IMR-90 (cell line): ENCODE data around the gene GJB3. TPM values are rescaled to one million over a fixed set of nuclear protein-coding genes. Genes with fewer than 3 reads are reported as not detected.

Experiments
- ATAC-seq: fragments of 200-7000 bp; cut with Tn5 transposase; 2 replicates; pipeline ENCODE4 v1.9.1; 2020; ENCODE audit warnings: low read depth, mild to moderate bottlenecking, moderate library complexity
- BruUV-seq: library from RNA; stranded (reverse); fragments of 400-500 nt; replicated peaks from 2 replicates; lab custom pipeline; 2021; lab: Mats Ljungman, UMichigan
- CTCF ChIA-PET: fragments of 300-600 bp; formaldehyde crosslinking; extraction: SDS; loops from one replicate; lab custom pipeline; 2021; ENCODE audit warnings: antibody characterized with exemption; lab: Yijun Ruan, JAX
- POLR2A ChIA-PET: fragments of 300-600 bp; sonication (Branson Sonifier 250); formaldehyde crosslinking; loops from one replicate; lab custom pipeline; 2022; ENCODE audit warnings: antibody characterized with exemption; ENCODE audit not compliant: unreplicated experiment; lab: Charles Lee
- DNase-seq: peaks from one replicate; pipeline ENCODE4 v3.0.0; 2013
- H2AFZ ChIP-seq: replicated peaks from 2 replicates; pipeline ENCODE3; 2013; ENCODE audit warnings: low read length, mild to moderate bottlenecking; ENCODE audit not compliant: poor library complexity
- H2AK5ac ChIP-seq: 2 replicates; pipeline ENCODE4 v1.6.1; 2013; ENCODE audit warnings: low read depth, low read length, inconsistent platforms
- H2AK9ac ChIP-seq: replicated peaks from 2 replicates; pipeline ENCODE3; 2013; ENCODE audit warnings: mild to moderate bottlenecking, low read depth, low read length, moderate library complexity; ENCODE audit not compliant: poor library complexity
- H2BK120ac ChIP-seq: 2 replicates; pipeline ENCODE4 v1.6.1; 2013; ENCODE audit warnings: low read depth, low read length, inconsistent platforms
- H2BK15ac ChIP-seq: 3 replicates; pipeline ENCODE4 v1.6.1; 2013; ENCODE audit warnings: low read depth, low read length, inconsistent platforms
- H2BK20ac ChIP-seq: 2 replicates; pipeline ENCODE4 v1.6.1; 2013; ENCODE audit warnings: low read depth, mild to moderate bottlenecking, inconsistent platforms, low read length, moderate library complexity
- H2BK5ac ChIP-seq: 2 replicates; pipeline ENCODE4 v1.6.1; 2013; ENCODE audit warnings: mild to moderate bottlenecking, low read depth, low read length, inconsistent platforms; ENCODE audit not compliant: poor library complexity, severe bottlenecking
- H3K14ac ChIP-seq: replicated peaks from 2 replicates; pipeline ENCODE4 v1.6.1; 2013; ENCODE audit warnings: low read depth, low read length, inconsistent platforms
- H3K18ac ChIP-seq: 2 replicates; pipeline ENCODE4 v1.6.1; 2013; ENCODE audit warnings: low read depth, low read length, control low read depth
- H3K23ac ChIP-seq: 2 replicates; pipeline ENCODE4 v1.6.1; 2013; ENCODE audit warnings: low read depth, low read length, inconsistent platforms
- H3K27ac ChIP-seq: 2 replicates; pipeline ENCODE4 v1.5.1; 2013; ENCODE audit warnings: mild to moderate bottlenecking, control low read depth, low read length; ENCODE audit not compliant: insufficient read depth
- H3K27me3 ChIP-seq: 2 replicates; pipeline ENCODE4 v1.6.1; 2013; ENCODE audit warnings: low read length; ENCODE audit not compliant: control insufficient read depth, insufficient read depth
- H3K36me3 ChIP-seq: 2 replicates; pipeline ENCODE4 v1.6.1; 2013; ENCODE audit warnings: low read length, mixed read lengths; ENCODE audit not compliant: control insufficient read depth, insufficient read depth
- H3K4ac ChIP-seq: 2 replicates; pipeline ENCODE4 v1.6.1; 2013; ENCODE audit warnings: low read depth, low read length, inconsistent platforms
- H3K4me1 ChIP-seq: 2 replicates; pipeline ENCODE4 v1.6.1; 2013; ENCODE audit warnings: low read length, mixed read lengths; ENCODE audit not compliant: control insufficient read depth, insufficient read depth
- H3K4me2 ChIP-seq: 2 replicates; pipeline ENCODE4 v1.6.1; 2013; ENCODE audit warnings: low read depth, mild to moderate bottlenecking, control low read depth, low read length, moderate library complexity
- H3K4me3 ChIP-seq: 2 replicates; pipeline ENCODE4 v1.5.1; 2013; ENCODE audit warnings: low read depth, mild to moderate bottlenecking, control low read depth, low read length, moderate library complexity; ENCODE audit not compliant: insufficient read depth
- H3K56ac ChIP-seq: 2 replicates; pipeline ENCODE4 v1.6.1; 2013; ENCODE audit warnings: low read length, inconsistent platforms; ENCODE audit not compliant: insufficient read depth; ENCODE audit errors: extremely low read depth
- H3K79me1 ChIP-seq, 2 experiments: 2 replicates each; pipeline ENCODE4 v1.6.1; 2013; ENCODE audit warnings: low read length in 2 of 2, inconsistent platforms in 1 of 2, low read depth in 1 of 2
- H3K9ac ChIP-seq: 2 replicates; pipeline ENCODE4 v1.6.1; 2013; ENCODE audit warnings: low read depth, low read length, control low read depth
- H3K9me1 ChIP-seq: 2 replicates; pipeline ENCODE4 v1.6.1; 2013; ENCODE audit warnings: low read length, inconsistent platforms; ENCODE audit not compliant: insufficient read depth
- H3K9me3 ChIP-seq: 2 replicates; pipeline ENCODE4 v1.6.1; 2013; ENCODE audit warnings: low read length; ENCODE audit not compliant: control insufficient read depth, insufficient read depth
- H4K20me1 ChIP-seq: 2 replicates; pipeline ENCODE4 v1.6.1; 2013; ENCODE audit warnings: low read length, inconsistent platforms; ENCODE audit not compliant: insufficient read depth
- H4K5ac ChIP-seq: 2 replicates; pipeline ENCODE4 v1.6.1; 2013; ENCODE audit warnings: mild to moderate bottlenecking, low read depth, low read length, control low read depth
- H4K8ac ChIP-seq, 2 experiments: 2 replicates each; pipeline ENCODE4 v1.6.1; 2013; ENCODE audit warnings: low read depth in 2 of 2, low read length in 2 of 2, control low read depth in 1 of 2, inconsistent platforms in 1 of 2
- H4K91ac ChIP-seq: 2 replicates; pipeline ENCODE4 v1.6.1; 2013; ENCODE audit warnings: low read depth, low read length, inconsistent platforms; ENCODE audit not compliant: insufficient read depth
- BHLHE40 ChIP-seq: fragments of 150-350 bp; IDR thresholded peaks from 2 replicates; pipeline ENCODE4 v1.6.1; 2016; ENCODE audit warnings: mild to moderate bottlenecking, low read depth, low read length
- CEBPB ChIP-seq: IDR thresholded peaks from 2 replicates; pipeline ENCODE4 v1.6.1; 2012; ENCODE audit warnings: low read depth, low read length, improper control_type of control experiment
- FOS ChIP-seq: fragments of 150-350 bp; IDR thresholded peaks from 2 replicates; pipeline ENCODE4 v1.6.1; 2016; ENCODE audit warnings: low read depth, low read length
- MAZ ChIP-seq: IDR thresholded peaks from 2 replicates; pipeline ENCODE4 v1.6.1; 2012; ENCODE audit warnings: low read depth, mild to moderate bottlenecking, low read length, improper control_type of control experiment, moderate library complexity, borderline replicate concordance
- POLR2A ChIP-seq: IDR thresholded peaks from 2 replicates; pipeline ENCODE4 v1.6.1; 2012; ENCODE audit warnings: mild to moderate bottlenecking, low read depth, low read length
- RFX5 ChIP-seq: IDR thresholded peaks from 2 replicates; pipeline ENCODE4 v1.8.0; 2012; ENCODE audit warnings: low read depth, mild to moderate bottlenecking, low read length, moderate library complexity
- WGBS, 2 experiments: methylation state at CpG; one replicate each; pipeline versions ENCODE4 v1.1.5 to v1.1.7; 2013; ENCODE audit warnings: missing lambda C conversion rate in 2 of 2; ENCODE audit not compliant: insufficient read length in 1 of 2; ENCODE audit errors: extremely low coverage in 2 of 2; 5-methylcytosine and 5-hydroxymethylcytosine counted together
- dilution Hi-C: fragments of 300-500 bp; cut with HindIII; formaldehyde crosslinking; loops from one replicate; pipeline ENCODE4 v1.14.3; 2018; ENCODE audit warnings: low sequenced_read_pairs; ENCODE audit not compliant: unreplicated experiment
- in situ Hi-C: fragments of 300-500 bp; cut with MboI; formaldehyde crosslinking; loops from 3 replicates; pipeline ENCODE4 v1.14.3; 2019; ENCODE audit warnings: low sequenced_read_pairs, inconsistent platforms, mixed read lengths
- intact Hi-C: fragments of 100-400 bp; cut with micrococcal nuclease; formaldehyde crosslinking; loops from 2 replicates; pipeline ENCODE4 v1.10.0; 2022
- polyA plus RNA-seq, 3 experiments: library from polyadenylated mRNA; depleted of rRNA; stranded (reverse); fragments of >200 nt; gene quantifications; 2 replicates each; pipeline ENCODE4 v1.2.3, GENCODE V29; 2012; ENCODE audit warnings: low replicate concordance in 1 of 3
- total RNA-seq: library from RNA; depleted of rRNA; stranded (reverse); fragments of >200 nt; gene quantifications from 2 replicates; pipeline ENCODE4 v1.2.3, GENCODE V29; 2012
- TF ChIP-seq, protein P1 (sequence below): fragments of 150-350 bp; IDR thresholded peaks from 2 replicates; pipeline ENCODE4 v1.6.1; 2017; ENCODE audit warnings: mild to moderate bottlenecking, antibody characterized with exemption, low read length, low read depth

Gene GJB3
- total and polyA plus RNA-seq, 2 of the 4 experiments (the other 2 are of a cell fraction): not detected

GRCh38 chr1:34746101-34746500, 34.9 kb upstream of the GJB3 start:
- intact Hi-C loops: no loop called here
- ATAC-seq (no peak), DNase-seq (no peak)
- H4K5ac ChIP-seq: no peak overlapping the region
- dilution Hi-C loops: no loop called here
- no peak overlapping the region for H3K27ac ChIP-seq
- H3K9me3 ChIP-seq: no peaks in the 10 kb centered on the region
- H2BK120ac ChIP-seq: no peak overlapping the region
- ChIA-PET POLR2A (no interaction called here), CTCF (no interaction called here)
- in situ Hi-C loops: loop anchor here (10.0 kb wide), 1 partner anchor 1111 kb away; no protein-coding TSS in a partner anchor
- no peaks in the 10 kb centered on the region for H3K9me1 ChIP-seq
- H4K8ac ChIP-seq: no peak overlapping the region
- no peak overlapping the region for H3K4me2 ChIP-seq
- no peak overlapping the region for H2AK5ac ChIP-seq
- no peak overlapping the region for H3K4me3 ChIP-seq
- no peak overlapping the region for H2AK9ac ChIP-seq
- no peak overlapping the region for H3K14ac ChIP-seq
- no peak overlapping the region for H2BK20ac ChIP-seq
- no peaks in the 10 kb centered on the region for H3K4me1 ChIP-seq
- peaks cover 2% of the 10 kb centered on the region; the same call in 1 of the 2 replicates for H3K27me3 ChIP-seq
- H4K20me1 ChIP-seq: no peaks in the 10 kb centered on the region
- H2BK5ac ChIP-seq: no peak overlapping the region
- H3K18ac ChIP-seq: no peak overlapping the region
- no TSS peak for BruUV-seq
- no CpG with 5 or more reads among the region's 4 CpGs for WGBS, 2 experiments
- no peak overlapping the region for H3K56ac ChIP-seq
- no peak overlapping the region for H3K4ac ChIP-seq
- H2BK15ac ChIP-seq: no peak overlapping the region
- no peak overlapping the region for H3K9ac ChIP-seq
- TF ChIP-seq, protein P1, sequence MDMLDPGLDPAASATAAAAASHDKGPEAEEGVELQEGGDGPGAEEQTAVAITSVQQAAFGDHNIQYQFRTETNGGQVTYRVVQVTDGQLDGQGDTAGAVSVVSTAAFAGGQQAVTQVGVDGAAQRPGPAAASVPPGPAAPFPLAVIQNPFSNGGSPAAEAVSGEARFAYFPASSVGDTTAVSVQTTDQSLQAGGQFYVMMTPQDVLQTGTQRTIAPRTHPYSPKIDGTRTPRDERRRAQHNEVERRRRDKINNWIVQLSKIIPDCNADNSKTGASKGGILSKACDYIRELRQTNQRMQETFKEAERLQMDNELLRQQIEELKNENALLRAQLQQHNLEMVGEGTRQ: no peak
- TF ChIP-seq CEBPB (no peak), RFX5 (no peak), FOS (no peak), POLR2A (no peak), BHLHE40 (no peak), MAZ (no peak)
- H2AFZ ChIP-seq: no peak overlapping the region
- no peak overlapping the region for H3K23ac ChIP-seq
- no peaks in the 10 kb centered on the region for H3K79me1 ChIP-seq
- H3K36me3 ChIP-seq: no peaks in the 10 kb centered on the region
- no peak overlapping the region for H4K91ac ChIP-seq
